ENCODE measurements around the gene KLHL18.

KLHL18 gene

DNA sequence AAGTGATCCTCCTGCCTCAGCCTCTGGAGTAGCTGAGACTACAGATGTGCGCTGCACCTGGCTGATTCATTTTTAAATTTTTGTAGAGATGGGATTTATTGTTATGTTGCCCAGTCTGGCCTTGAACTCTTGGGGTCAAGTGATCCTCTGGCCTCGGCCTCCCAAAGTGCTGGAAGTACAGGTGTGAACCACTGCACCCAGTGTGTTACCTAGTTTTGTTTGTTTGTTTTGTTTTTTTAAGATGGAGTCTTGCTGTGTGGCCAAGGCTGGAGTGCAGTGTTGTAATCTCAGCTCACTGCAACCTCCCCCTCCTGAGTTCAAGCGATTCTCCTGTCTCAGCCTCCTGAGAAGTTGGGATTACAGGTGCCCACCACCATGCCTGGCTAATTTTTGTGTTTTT lies 110.2 kb downstream of the KLHL18 start:
- H3K4me3 ChIP-seq (ENCODE audit: low read depth, low read length), result no peak overlapping the region
- no peak for TF ChIP-seq CTCF (IDR thresholded peaks at IDR 0.05; ENCODE audit: low read depth, low read length, missing control alignments)
- no peak for DNase-seq (ENCODE audit: low read depth)

DNA sequence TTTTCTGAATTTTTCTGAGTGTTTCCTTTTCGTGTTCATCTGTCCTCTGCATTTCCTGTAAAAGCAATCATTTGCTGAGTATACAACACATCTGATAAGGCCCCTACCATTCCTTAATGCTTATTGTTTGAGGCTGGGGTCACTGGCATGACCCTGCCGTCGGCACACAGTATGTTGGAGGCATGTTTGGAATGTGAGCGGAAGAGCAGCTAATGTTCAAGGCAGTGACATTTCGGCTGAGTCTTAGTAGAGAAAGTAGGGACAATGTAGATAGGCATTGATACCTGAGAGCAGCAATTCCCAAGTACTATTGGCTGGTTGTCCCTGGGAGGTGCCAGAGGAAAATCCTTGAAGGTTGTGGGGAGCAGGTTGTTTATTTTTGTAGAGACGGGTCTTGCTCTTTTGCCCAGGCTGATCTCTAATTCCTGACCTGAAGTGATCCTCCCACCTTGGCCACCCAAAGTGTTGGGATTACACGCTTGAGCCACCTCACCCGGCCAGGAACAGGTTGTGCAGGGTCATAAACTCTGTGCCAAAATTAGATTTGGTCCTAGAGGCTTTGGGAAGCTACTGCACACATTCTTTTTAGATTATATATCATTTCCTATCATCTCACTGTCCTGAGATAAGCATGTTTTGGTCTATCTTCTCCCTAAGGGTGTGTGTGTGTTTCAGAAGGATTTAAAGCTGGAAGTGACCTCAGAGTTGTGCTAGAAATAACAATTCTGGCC lies 111.6 kb downstream of the KLHL18 start:
- TF ChIP-seq CTCF (IDR thresholded peaks at IDR 0.05; ENCODE audit: low read depth, low read length, missing control alignments), result no peak
- H3K4me3 ChIP-seq (ENCODE audit: low read depth, low read length), result no peak overlapping the region
- DNase-seq (ENCODE audit: low read depth), result no peak

DNA sequence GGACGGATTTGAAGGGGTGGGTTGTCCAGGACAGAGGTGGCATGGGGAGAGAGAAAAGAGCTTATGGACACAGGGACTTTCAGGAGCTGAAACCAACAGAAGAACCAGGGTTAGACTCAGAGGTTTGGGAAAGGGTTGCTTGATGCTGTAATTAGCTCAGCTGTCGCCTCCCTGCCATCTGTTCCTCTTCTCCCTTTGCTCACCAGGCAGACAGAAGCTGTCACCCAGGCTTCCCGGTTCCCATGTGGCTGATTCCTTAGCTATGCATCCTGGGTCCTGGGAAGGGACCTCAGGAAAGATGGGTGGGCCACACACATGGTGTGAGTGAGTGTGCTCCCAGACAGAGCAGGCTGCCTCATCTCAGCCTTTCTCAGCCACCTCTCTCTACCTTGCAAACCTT lies 112.1 kb downstream of the KLHL18 start:
- no peak overlapping the region for H3K4me3 ChIP-seq (ENCODE audit: low read depth, low read length)
- DNase-seq (ENCODE audit: low read depth), result no peak
- TF ChIP-seq CTCF (IDR thresholded peaks at IDR 0.05; ENCODE audit: low read depth, low read length, missing control alignments), result no peak

Data from GM12864 (cell line).